Fibroblast of lung (primary cell): ENCODE data around the gene CRABP1. TPM values are rescaled to one million over a fixed set of nuclear protein-coding genes. Genes with fewer than 3 reads are reported as not detected.

Source experiments
- DNase-seq, 2 donors: peaks; one replicate each; pipeline versions ENCODE4 v3.0.0 to v3.0.0-alpha.2; 2010; ENCODE audit warnings: low read depth in 2 of 2
- H2AFZ ChIP-seq: 2 replicates; pipeline ENCODE4 v1.5.1; 2012; ENCODE audit warnings: low read length, control low read depth, inconsistent platforms
- H3K27ac ChIP-seq: 2 replicates; pipeline ENCODE4 v1.5.1; 2011; ENCODE audit warnings: low read length, control low read depth; ENCODE audit not compliant: insufficient read depth
- H3K27me3 ChIP-seq: 2 replicates; pipeline ENCODE4 v1.5.1; 2011; ENCODE audit warnings: mild to moderate bottlenecking, low read length; ENCODE audit not compliant: control insufficient read depth, insufficient read depth
- H3K36me3 ChIP-seq: 2 replicates; pipeline ENCODE4 v1.5.1; 2011; ENCODE audit warnings: low read length; ENCODE audit not compliant: control insufficient read depth, insufficient read depth
- H3K4me1 ChIP-seq: 2 replicates; pipeline ENCODE4 v1.5.1; 2011; ENCODE audit warnings: low read length; ENCODE audit not compliant: control insufficient read depth, insufficient read depth; ENCODE audit errors: extremely low read depth
- H3K4me2 ChIP-seq: 2 replicates; pipeline ENCODE4 v1.5.1; 2011; ENCODE audit warnings: low read length, control low read depth; ENCODE audit not compliant: insufficient read depth; ENCODE audit errors: extremely low read depth
- H3K4me3 ChIP-seq, 4 experiments: fragments of 200-600 bp in 1 of 4; sonication (generic) in 1 of 4; replicated peaks in 1 of 4; 2 replicates each; pipeline ENCODE4 v1.5.1; 2011 to 2016; ENCODE audit warnings: low read length in 4 of 4, low read depth in 3 of 4, mild to moderate bottlenecking in 3 of 4, control low read depth in 2 of 4, inconsistent platforms in 1 of 4, mixed read lengths in 1 of 4; ENCODE audit not compliant: insufficient read depth in 1 of 4; ENCODE audit errors: control extremely low read depth in 1 of 4
- H3K79me2 ChIP-seq: 2 replicates; pipeline ENCODE4 v1.5.1; 2012; ENCODE audit warnings: mild to moderate bottlenecking, low read length, inconsistent platforms; ENCODE audit not compliant: control insufficient read depth, insufficient read depth
- H3K9ac ChIP-seq: 2 replicates; pipeline ENCODE4 v1.5.1; 2011; ENCODE audit warnings: mild to moderate bottlenecking, low read length, control low read depth; ENCODE audit not compliant: insufficient read depth
- H3K9me3 ChIP-seq: 2 replicates; pipeline ENCODE4 v1.5.1; 2012; ENCODE audit warnings: low read depth, low read length; ENCODE audit not compliant: control insufficient read depth, insufficient read depth
- H4K20me1 ChIP-seq: 2 replicates; pipeline ENCODE4 v1.5.1; 2011; ENCODE audit warnings: low read length; ENCODE audit not compliant: control insufficient read depth, insufficient read depth; ENCODE audit errors: extremely low read depth
- EZH2 ChIP-seq: IDR thresholded peaks from 2 replicates; pipeline ENCODE4 v1.5.1; 2012; ENCODE audit warnings: low read length, control low read depth, mild to moderate bottlenecking; ENCODE audit errors: missing control alignments
- polyA plus RNA-seq, 2 donors: library from polyadenylated mRNA; depleted of rRNA in 1 of 2; stranded (reverse) in 1 of 2; unstranded in 1 of 2; fragments of >200 nt; gene quantifications; 2 replicates each; pipeline ENCODE4 v1.2.1, GENCODE V29; 2011 to 2012; ENCODE audit warnings: missing spikeins in 1 of 2
- total RNA-seq: library from RNA; depleted of rRNA; stranded (reverse); fragments of >200 nt; gene quantifications from 2 replicates; pipeline ENCODE4 v1.2.1, GENCODE V29; 2014
- TF ChIP-seq, protein P1 (sequence below), 2 donors: IDR thresholded peaks in 1 of 2; conservative IDR thresholded peaks in 1 of 2; 1 replicate in 1 of 2; 2 replicates in 1 of 2; pipeline ENCODE4 v1.5.1; 2011 to 2012; ENCODE audit warnings: low read length in 2 of 2, control low read depth in 1 of 2, inconsistent platforms in 1 of 2, low read depth in 1 of 2, mild to moderate bottlenecking in 1 of 2

Gene CRABP1
- total and polyA plus RNA-seq, 2 donors (not counting 1 experiment from before 2014, with no cell fraction given), result not detected

DNA sequence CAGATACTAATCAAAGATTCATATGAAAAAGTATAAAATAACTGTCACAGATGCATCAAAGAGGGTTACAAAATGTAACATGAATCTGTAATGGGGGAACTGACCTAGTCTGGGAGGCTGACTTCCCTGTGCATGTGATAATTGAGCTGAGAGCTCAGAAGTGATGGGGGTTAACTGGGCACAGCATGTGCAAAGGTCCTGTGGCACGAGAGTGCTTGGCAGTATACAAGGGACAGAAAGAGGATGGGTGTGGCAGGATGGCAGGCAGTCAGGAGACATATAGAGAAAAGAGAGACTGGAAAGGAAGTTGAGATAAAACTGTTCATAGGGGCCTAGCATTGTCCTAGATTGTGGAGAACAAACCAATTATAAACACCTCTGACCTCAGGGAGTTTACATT is 50.1 kb downstream of the CRABP1 start:
- H3K9me3 ChIP-seq, result no peaks in the 10 kb centered on the region
- no peaks in the 10 kb centered on the region for H3K36me3 ChIP-seq
- H3K27me3 ChIP-seq, result peaks cover 2% of the 10 kb centered on the region
- no peaks in the 10 kb centered on the region for H3K4me1 ChIP-seq
- H3K4me3 ChIP-seq, result no peak overlapping the region
- no peak for DNase-seq
- no peak overlapping the region for H3K4me2 ChIP-seq
- H3K79me2 ChIP-seq, result no peaks in the 10 kb centered on the region
- H3K27ac ChIP-seq, result no peak overlapping the region
- H3K9ac ChIP-seq, result no peak overlapping the region
- H2AFZ ChIP-seq, result no peak overlapping the region
- no peak for TF ChIP-seq EZH2
- TF ChIP-seq, protein P1, sequence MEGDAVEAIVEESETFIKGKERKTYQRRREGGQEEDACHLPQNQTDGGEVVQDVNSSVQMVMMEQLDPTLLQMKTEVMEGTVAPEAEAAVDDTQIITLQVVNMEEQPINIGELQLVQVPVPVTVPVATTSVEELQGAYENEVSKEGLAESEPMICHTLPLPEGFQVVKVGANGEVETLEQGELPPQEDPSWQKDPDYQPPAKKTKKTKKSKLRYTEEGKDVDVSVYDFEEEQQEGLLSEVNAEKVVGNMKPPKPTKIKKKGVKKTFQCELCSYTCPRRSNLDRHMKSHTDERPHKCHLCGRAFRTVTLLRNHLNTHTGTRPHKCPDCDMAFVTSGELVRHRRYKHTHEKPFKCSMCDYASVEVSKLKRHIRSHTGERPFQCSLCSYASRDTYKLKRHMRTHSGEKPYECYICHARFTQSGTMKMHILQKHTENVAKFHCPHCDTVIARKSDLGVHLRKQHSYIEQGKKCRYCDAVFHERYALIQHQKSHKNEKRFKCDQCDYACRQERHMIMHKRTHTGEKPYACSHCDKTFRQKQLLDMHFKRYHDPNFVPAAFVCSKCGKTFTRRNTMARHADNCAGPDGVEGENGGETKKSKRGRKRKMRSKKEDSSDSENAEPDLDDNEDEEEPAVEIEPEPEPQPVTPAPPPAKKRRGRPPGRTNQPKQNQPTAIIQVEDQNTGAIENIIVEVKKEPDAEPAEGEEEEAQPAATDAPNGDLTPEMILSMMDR (conservative IDR thresholded peaks at IDR 0.05 in 1 of 2, IDR thresholded peaks at IDR 0.05 in 1 of 2; ENCODE audit: low read depth in 1 of 2, low read length in 2 of 2), result no peak
- no peaks in the 10 kb centered on the region for H4K20me1 ChIP-seq

DNA sequence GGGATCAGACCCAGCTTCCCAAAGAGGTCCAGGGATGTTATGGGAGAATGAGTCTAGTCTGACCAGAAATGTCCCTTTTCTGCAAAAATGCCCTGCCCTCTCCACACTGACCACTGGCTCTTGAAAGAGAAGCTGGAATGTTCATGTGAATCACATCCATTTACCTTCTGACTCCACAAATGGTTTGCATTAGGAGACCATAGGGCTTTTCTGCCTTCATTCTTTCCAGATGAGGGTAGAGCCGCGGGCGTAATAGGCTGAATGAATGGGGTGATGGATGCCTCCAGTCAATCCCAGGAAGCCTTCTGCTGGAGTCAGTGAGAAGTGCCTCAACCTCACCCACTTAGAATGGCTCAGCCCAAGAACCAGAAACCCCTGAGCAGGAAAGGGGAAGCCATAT is 50.7 kb downstream of the CRABP1 start:
- no peak overlapping the region for H3K9ac ChIP-seq
- H3K4me1 ChIP-seq, result no peaks in the 10 kb centered on the region
- no peak for TF ChIP-seq EZH2
- TF ChIP-seq, protein P1 (conservative IDR thresholded peaks at IDR 0.05 in 1 of 2, IDR thresholded peaks at IDR 0.05 in 1 of 2; ENCODE audit: low read depth in 1 of 2, low read length in 2 of 2), result no peak
- H3K79me2 ChIP-seq, result no peaks in the 10 kb centered on the region
- DNase-seq, result peak in 1 of 2 donors; percentile 27
- no peaks in the 10 kb centered on the region for H3K9me3 ChIP-seq
- no peak overlapping the region for H3K4me2 ChIP-seq
- H3K27me3 ChIP-seq, result peaks cover 4% of the 10 kb centered on the region
- no peak overlapping the region for H3K4me3 ChIP-seq
- H3K36me3 ChIP-seq, result no peaks in the 10 kb centered on the region
- H2AFZ ChIP-seq, result no peak overlapping the region
- H3K27ac ChIP-seq, result no peak overlapping the region
- H4K20me1 ChIP-seq, result no peaks in the 10 kb centered on the region

DNA sequence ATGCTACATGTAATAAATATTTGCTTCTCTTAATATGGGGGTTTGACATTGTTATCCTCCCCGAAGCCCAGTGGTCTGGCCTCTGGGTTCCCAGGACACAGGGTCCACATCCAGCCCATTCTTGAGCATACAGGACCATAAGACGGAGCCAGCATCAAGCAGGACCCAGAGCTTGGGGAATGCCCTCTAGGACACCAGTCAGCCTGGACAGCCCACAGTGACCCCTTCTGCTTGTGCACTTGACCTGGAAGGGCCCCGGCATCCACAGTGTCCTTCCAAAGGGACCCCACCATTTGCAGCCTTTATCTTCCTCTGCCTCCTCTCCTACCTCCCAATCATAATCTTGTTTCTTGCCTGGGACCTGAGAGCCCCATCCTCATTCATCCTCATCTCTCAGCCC is 51.6 kb downstream of the CRABP1 start:
- no peak for DNase-seq
- no peak overlapping the region for H3K27ac ChIP-seq
- peaks cover 4% of the 10 kb centered on the region for H3K27me3 ChIP-seq
- H3K4me2 ChIP-seq, result no peak overlapping the region
- H4K20me1 ChIP-seq, result no peaks in the 10 kb centered on the region
- no peaks in the 10 kb centered on the region for H3K4me1 ChIP-seq
- no peak overlapping the region for H2AFZ ChIP-seq
- H3K36me3 ChIP-seq, result no peaks in the 10 kb centered on the region
- no peaks in the 10 kb centered on the region for H3K9me3 ChIP-seq
- H3K4me3 ChIP-seq, result no peak overlapping the region
- no peak overlapping the region for H3K9ac ChIP-seq
- TF ChIP-seq EZH2, result no peak
- H3K79me2 ChIP-seq, result no peaks in the 10 kb centered on the region
